Measurements from ENCODE around the gene HOXB8.

Gene HOXB8

DNA sequence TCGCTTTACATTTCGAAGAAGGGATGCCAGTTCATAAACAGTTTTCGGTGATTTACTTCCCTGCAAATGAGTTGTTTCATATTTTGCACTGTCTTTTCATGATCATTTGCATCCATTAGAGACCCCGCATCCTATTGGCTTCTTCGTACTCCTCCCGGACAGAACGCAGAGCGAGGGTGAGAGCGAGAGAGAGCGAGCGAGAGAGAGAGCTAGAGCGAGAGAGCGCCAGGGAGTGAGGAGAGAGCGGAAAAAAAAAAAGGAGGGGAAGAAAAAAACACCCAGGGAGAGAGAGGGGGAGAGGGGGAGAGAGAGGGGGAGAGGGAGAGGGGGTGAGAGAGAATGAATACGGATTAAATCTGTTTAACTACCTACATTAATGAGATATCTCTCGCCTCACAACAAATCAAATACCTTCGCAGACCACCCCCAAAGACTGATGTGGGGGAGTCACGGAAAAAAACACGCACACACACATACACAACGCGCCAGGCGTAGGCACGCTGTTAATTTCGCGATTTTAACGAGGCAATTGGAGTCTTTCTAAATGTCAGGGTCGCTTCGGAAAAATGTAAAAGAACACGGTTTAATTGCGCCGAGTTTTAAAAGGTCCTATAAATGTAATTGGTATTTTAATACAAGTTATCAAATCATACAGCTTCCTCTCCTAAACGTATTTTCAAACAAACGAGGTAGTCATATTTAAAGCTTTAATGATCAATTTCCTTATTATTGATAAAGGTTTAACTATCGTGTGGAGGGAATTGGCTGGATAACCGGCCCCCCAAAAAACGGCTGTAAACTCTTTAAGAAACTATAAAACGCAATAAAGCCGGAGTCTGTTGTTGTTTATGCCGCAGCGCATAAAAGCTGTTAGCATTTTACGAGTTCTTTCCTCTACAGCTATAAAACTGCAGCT lies at the start of gene HOXB8:
TSS of gene HOXB8 (minus strand) at position 246 of the 916 bp plus-strand sequence. CDS start 588 bp downstream, outside the sequence.
- DNase-seq = no peak

DNA sequence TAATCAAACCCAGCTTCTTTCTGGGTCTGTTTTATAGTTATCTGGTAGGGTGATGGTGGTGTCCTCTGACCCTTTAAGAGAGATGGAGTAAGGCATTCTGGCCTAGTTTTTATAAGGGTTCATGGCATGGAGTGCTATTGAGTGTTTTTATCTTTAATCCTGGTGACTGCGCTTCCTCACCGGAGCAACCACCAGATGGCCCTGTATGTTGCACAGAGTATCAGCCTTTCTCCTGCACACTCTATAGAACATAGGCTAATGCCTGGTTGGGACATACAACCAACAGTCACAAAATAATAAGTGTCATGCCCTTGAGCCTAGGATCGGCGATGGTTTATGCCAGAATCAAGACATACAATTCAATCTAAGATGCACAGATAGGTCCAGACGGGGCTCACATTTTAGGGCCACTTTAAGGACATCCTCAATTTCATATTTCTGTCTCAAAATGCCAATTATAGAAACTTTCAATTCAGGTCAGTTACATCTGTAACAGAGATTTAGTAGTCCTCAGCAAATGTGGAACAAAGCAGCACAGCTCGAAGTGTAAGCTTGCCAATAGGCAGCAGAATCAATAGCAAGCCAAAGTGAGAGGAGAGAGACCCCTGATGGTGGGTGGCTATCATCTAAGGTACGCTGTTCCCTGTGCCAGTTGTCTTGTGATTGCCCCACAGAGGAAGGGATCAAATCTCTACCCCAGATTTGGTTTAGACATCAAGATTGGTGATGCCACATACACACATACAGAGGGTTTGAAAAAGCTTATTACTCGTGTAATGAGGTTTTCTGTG lies 48.2 kb upstream of the HOXB8 start:
- DNase-seq = no peak

DNA sequence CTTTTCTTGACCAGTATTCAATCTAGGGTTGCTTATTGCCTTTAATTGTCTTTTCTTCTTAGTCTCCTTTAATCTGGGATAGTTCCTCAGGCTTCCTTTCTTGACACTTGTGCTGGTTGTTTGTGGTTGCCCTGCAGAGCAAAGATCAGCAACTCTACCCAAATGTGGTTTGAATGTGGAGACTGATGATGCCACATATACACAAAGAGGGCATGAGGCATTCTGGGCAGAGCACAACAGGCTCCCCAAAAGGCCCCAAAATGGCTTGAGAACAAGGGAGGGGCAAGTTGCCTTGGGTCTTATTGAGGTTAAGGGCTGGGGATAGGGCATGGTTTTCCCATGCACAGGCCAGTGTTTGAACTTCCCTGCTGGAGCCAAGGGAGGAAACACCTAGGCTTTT lies 40.8 kb upstream of the HOXB8 start:
- no peak for DNase-seq

DNA sequence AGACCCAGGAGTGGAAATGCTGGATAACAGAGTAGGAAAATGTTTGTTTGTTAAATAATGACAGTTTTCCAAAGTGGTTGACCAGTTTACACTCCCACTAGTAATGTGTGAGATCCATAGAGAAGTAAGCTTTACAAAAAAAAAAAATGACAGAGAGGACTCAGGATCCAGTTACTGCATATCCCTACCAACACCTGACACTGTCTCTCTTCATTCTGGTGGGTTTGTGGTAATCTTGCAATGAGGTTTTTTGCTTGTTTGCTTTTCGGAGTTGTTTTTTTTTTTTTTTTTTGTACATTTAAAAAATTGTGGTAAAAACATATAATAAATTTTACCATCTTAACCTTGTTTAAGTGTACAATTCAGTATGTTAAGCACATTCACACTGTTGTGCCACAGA lies 34.6 kb upstream of the HOXB8 start:
- no peak for DNase-seq

DNA sequence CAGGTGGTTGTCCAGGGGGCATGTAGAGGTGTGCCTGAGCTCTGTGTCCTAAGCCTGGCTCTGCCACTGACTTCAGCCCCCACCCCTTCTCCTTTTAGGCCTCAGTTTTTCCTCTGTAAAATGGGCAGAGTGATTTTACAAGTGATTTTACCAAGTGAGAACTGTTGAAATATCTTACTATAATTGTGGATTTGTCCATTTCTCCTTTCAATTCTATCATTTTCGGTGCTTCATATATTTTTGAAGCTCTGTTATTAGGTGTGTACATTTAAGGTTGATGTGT lies 32.8 kb upstream of the HOXB8 start:
- DNase-seq = no peak

DNA sequence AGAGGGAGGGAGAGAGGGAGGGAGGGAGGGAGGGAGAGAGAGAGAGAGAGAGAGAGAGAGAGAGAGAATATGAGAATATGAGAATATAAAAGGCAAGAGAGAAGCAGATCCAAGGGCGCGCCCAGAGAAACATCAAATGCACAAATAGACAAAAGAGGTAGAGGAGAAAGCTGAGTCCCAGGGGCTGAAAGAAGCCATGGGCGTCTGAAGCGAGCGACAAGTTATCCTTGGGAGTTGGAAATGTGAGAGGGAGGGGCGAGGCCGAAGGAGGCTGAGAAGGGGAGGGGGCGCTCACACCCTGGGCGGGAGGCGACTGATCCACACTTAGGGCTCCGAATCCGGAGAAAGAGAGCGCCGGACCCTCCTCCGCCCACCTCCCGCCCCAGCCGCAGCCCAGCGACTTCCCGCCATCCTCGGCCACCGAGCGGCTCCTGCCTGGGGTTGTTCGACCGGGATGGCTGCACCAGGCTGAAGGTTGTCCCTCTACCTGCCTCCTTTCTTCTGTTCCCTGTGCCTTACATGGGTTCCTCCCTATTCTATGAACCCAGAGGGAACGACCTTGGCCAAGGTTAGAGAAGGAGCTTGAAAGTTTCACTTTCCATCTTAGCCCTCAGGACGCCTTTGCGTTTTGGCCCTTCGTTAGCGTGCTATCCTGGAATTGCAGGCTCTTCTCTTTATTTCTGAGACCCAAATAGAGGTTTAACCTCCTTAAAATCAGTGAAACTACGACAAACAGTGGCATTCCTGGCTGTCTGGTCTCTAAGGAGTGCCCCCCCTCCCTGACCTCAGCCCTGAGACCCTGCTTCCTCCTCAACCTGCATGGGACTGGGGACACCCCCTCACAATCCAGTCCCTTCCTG lies 32.2 kb upstream of the HOXB8 start:
- DNase-seq = no peak

- DNase-seq = no peak
Observed at GRCh38 chr17:48646183-48647102, 31.4 kb upstream of the HOXB8 start.

- no peak for DNase-seq
Observed at GRCh38 chr17:48645639-48646182, 30.6 kb upstream of the HOXB8 start.

DNA sequence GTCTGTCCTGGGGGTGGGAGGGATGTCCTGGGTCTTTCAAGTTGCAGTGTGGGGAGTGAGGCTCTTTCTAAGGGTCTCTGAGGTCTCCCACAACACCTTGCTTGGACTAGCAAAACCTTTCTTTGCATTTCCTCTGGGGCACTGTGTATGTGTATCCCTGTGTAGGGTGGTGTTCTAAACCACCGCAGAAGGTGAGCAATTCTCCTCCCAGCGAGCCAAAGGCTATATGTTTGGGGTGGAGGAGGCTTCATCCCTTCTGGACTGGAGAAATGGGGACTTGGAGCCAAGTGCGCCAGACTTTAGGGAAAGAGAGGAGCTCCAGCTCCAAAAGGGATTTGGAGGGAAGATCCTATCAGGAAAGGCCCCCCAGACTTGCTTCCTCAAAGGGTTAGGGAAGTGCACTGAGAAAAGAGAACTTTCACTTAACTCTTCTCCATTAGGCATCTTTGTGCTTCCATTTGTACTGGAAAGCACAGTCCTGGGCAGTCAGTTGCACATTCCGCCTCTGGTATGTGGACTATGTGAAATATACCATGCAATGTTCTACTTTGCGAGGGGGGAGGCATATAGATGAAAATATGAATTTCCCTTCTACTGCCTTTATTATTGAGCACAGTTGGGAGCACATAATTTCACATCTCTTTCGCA lies 29.9 kb upstream of the HOXB8 start:
- no peak for DNase-seq

- DNase-seq = no peak
Observed at GRCh38 chr17:48644159-48644558, 29.1 kb upstream of the HOXB8 start.

DNA sequence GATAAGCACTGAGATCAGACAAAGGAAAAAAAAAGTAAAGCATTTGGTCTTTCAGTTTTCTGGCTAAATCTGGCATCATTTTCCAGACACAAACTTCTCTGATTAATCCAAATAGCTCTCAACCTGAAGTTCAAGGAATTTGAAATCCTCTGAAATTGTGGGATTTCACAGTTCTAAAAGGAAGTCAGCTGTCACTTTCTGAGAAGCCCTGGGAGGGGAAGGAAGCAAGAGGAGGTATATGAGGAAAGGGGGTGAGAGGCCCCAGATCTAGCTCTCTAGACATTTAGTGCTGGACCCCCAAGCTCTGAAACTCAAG lies 28.6 kb upstream of the HOXB8 start:
- no peak for DNase-seq

GRCh38 chr17:48642843-48643696 lies 28.0 kb upstream of the HOXB8 start:
- DNase-seq = no peak

GRCh38 chr17:48642059-48642842 lies 27.2 kb upstream of the HOXB8 start:
- no peak for DNase-seq

- no peak for DNase-seq
Observed at GRCh38 chr17:48641541-48642058, 26.5 kb upstream of the HOXB8 start.

DNA sequence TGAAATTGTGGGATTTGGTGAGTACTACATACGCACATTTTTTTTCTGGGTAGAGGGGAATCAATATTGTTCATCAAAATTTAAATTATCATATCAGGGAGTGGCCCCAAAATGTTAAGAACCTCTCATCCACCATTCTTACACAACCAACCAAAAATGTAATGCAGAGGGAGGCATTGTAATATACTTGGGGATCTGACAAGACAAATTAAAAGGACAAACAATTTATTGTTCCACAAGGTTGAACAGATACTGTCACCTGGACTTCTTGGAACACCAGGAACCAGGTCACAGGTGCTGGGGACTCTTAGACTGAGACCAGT lies 25.7 kb upstream of the HOXB8 start:
- no peak for DNase-seq

DNA sequence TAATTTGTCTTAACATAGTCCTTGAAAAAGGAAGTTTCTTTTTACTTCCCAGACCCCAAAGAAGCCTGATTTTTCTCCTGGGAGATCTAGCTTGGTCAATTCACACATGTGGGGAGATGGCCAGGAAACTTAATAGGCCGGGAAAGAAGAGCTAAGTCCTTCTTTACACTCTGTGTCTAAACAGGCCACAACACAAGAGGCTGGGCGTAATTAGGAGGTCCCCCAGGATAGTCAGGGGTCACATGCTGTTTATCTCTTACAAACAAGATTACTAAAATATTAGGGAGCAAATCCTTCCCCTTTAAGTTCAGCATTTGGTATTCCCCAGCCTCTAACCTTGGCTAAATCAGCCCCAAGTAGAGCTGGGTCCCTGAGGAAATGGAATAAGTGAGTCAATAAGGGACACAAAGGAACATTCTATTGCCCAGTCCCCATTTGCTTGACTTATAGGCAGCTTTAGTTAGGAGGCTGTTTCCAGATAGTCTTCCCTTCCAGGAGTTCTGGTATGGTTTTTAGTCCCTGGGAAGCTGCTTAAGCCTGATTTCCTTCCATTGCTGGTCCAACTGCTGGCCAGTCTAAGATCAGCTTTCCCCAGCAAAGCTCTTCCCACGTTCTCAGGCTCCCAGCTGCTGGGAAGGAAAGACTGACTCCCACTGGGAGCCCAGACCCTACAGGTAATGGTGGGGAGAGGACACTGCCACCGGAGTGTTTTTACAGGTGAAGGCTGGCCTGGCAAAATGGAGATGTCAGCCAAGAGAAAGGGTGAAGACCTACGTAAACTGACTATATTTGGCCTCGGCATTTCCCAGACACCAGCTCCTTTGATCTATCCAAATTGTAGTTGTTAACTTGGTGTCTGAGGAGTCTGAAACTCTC lies 25.1 kb upstream of the HOXB8 start:
- DNase-seq = no peak

GRCh38 chr17:48639136-48639535 lies 24.0 kb upstream of the HOXB8 start:
- no peak for DNase-seq
